WERI-Rb-1 (cell line): ENCODE measurements around the gene APLP2.

Experiments used
- DNase-seq: peaks from one replicate; pipeline ENCODE4 v3.0.0-alpha.2; 2020
- H3K27ac ChIP-seq: fragments of 250-450 bp; sonication (Bioruptor Pico); 2 replicates; pipeline ENCODE4 v1.5.1; 2020; ENCODE audit warnings: mild to moderate bottlenecking, moderate library complexity
- H3K27me3 ChIP-seq: fragments of 250-450 bp; sonication (Bioruptor Pico); 2 replicates; pipeline ENCODE4 v1.5.1; 2021; ENCODE audit warnings: mild to moderate bottlenecking, low read depth, moderate library complexity; ENCODE audit not compliant: insufficient read depth, severe bottlenecking
- H3K36me3 ChIP-seq: fragments of 250-450 bp; sonication (Bioruptor Pico); 2 replicates; pipeline ENCODE4 v1.5.1; 2020; ENCODE audit warnings: mild to moderate bottlenecking, moderate library complexity
- H3K4me3 ChIP-seq: 2 replicates; pipeline ENCODE4 v1.5.1; 2011; ENCODE audit warnings: low read depth, mild to moderate bottlenecking, control low read depth, low read length
- H3K9me3 ChIP-seq: fragments of 250-450 bp; sonication (Bioruptor Pico); 2 replicates; pipeline ENCODE4 v1.5.1; 2021; ENCODE audit warnings: mild to moderate bottlenecking, moderate library complexity; ENCODE audit not compliant: severe bottlenecking
- TF ChIP-seq, protein P1 (sequence below): IDR thresholded peaks from 2 replicates; pipeline ENCODE4 v1.5.1; 2011; ENCODE audit warnings: low read depth, mild to moderate bottlenecking, control low read depth, inconsistent platforms, low read length

Gene APLP2

DNA sequence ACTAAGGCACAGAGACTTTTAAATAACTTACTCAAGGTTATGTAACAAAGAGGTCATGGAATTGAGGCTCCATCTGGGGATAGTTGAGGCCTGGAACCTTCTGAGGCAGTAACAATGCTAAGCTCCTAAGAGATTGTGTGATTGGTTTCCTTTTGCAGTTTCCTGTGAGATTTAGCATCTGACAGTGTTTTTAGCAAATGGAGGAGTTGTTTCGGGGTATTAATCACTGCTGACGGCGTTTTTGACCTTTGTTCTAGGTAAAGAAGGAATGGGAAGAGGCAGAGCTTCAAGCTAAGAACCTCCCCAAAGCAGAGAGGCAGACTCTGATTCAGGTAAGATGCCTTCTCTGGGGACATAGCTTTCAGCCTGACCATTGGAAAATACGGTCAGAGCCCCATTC lies 57.8 kb downstream of the APLP2 start:
- H3K9me3 ChIP-seq, result no peaks in the 10 kb centered on the region
- H3K4me3 ChIP-seq, result no peak overlapping the region
- H3K27me3 ChIP-seq, result no peaks in the 10 kb centered on the region
- H3K36me3 ChIP-seq, result peaks cover 47% of the 10 kb centered on the region
- DNase-seq, result no peak
- no peak overlapping the region for H3K27ac ChIP-seq
- TF ChIP-seq, protein P1, sequence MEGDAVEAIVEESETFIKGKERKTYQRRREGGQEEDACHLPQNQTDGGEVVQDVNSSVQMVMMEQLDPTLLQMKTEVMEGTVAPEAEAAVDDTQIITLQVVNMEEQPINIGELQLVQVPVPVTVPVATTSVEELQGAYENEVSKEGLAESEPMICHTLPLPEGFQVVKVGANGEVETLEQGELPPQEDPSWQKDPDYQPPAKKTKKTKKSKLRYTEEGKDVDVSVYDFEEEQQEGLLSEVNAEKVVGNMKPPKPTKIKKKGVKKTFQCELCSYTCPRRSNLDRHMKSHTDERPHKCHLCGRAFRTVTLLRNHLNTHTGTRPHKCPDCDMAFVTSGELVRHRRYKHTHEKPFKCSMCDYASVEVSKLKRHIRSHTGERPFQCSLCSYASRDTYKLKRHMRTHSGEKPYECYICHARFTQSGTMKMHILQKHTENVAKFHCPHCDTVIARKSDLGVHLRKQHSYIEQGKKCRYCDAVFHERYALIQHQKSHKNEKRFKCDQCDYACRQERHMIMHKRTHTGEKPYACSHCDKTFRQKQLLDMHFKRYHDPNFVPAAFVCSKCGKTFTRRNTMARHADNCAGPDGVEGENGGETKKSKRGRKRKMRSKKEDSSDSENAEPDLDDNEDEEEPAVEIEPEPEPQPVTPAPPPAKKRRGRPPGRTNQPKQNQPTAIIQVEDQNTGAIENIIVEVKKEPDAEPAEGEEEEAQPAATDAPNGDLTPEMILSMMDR, result no peak

DNA sequence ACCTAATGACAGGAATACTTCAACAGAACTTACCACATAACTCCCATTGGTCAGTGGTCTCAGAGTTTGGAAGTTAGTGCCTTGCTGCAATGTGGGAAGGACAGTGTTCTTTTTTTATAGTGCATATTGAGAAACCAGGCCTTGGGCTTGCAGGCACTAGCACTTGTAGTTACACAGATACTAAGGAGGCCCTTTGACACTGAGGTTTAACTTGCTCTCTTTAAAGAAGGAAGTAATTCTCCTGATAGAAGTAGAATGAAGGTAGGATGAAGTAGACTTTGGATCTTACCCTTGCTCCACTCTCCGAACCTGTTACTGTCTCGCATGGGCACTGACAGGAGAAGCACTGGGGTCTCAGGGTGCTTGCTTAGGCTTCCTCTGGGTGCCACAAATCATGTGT lies 58.9 kb downstream of the APLP2 start:
- no peak for DNase-seq
- no peak overlapping the region for H3K4me3 ChIP-seq
- TF ChIP-seq, protein P1, result no peak
- peaks cover 41% of the 10 kb centered on the region for H3K36me3 ChIP-seq
- H3K9me3 ChIP-seq, result no peaks in the 10 kb centered on the region
- H3K27me3 ChIP-seq, result no peaks in the 10 kb centered on the region
- no peak overlapping the region for H3K27ac ChIP-seq

DNA sequence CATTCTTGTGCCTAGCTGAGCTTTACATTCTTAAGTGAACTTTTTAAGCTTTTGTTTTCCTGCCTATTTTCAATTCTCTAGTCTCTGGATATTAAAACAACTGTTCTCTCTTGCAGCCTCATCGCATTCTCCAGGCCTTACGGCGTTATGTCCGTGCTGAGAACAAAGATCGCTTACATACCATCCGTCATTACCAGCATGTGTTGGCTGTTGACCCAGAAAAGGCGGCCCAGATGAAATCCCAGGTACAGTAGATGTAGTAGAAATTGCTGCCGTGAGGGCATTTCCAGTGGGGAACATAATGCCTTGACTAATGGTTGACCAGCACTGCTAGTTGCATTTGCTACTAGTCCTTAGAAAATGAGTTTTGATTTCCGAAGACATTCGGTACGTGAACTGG lies 60.2 kb downstream of the APLP2 start:
- no peaks in the 10 kb centered on the region for H3K27me3 ChIP-seq
- TF ChIP-seq, protein P1, result no peak
- no peak overlapping the region for H3K27ac ChIP-seq
- no peaks in the 10 kb centered on the region for H3K9me3 ChIP-seq
- DNase-seq, result no peak
- H3K36me3 ChIP-seq, result peaks cover 33% of the 10 kb centered on the region
- H3K4me3 ChIP-seq, result no peak overlapping the region

DNA sequence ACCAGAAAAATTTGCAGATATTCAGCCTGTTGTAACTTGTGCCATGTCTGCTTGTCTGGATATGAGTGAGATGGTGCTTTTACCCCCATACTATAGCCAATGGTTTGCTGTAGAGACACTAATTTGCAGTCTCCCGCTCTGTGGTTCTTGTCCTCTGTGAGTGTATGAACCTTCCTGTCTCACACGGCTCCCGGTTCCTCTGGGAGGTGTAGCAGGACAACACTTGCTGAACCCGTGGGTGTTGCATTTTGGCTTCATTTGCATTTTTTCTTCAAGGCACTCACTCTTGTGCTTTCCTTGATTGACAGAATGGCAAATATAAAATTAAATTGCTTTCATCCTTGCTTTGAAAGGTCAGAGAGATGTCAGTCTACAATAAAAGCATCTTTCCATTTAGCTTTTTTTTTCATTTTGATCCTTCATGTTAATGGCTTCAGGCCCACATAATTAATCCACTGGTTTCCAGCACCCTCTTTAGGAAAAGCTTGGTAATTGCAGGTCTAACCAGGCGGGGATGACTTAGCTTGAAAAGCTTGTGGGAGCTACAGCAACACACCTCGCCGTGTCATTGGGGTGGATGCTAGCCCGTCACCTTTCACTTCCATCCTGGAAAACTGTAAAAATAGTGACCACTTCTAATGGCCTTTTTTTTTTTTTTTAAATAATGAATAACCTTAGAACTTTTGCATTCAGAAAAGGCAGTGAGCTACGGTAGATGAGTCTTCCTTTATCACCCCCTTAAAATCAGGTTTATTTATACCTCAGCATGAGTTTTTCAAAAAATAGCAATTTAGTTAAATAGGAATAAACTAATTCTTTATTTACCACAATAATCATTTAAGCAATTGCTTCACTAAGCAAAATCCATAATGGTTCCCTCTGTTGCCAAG lies 62.5 kb downstream of the APLP2 start:
- no peaks in the 10 kb centered on the region for H3K9me3 ChIP-seq
- peaks cover 33% of the 10 kb centered on the region for H3K36me3 ChIP-seq
- H3K27ac ChIP-seq, result no peak overlapping the region
- no peak overlapping the region for H3K4me3 ChIP-seq
- H3K27me3 ChIP-seq, result no peaks in the 10 kb centered on the region
- peak; percentile 57 for DNase-seq
- TF ChIP-seq, protein P1, result peak; percentile 60

DNA sequence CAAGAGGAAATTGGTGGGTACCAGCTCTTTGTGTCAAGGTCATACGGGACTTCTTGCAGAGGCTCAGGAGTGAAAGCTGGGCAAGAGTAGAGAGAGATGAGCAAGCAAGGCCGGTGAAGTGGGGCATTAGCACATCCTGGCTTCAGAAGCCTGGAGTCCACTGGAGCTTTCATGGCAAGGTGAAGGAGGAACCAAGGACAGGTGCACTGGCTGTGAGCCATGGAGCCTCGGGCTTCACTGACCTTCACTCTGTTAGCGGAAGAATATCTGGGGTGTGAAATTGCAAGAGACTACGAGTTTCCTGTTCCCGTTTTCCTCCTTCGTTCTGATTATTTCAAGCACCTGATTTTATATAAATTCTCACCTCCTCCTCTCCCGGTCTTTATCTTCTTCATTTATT lies 64.0 kb downstream of the APLP2 start:
- no peak overlapping the region for H3K4me3 ChIP-seq

More for the DNA sequence above, 64.0 kb downstream of the APLP2 start:
- TF ChIP-seq, protein P1, result no peak
- H3K27ac ChIP-seq, result no peak overlapping the region
- no peak for DNase-seq
- no peaks in the 10 kb centered on the region for H3K9me3 ChIP-seq
- peaks cover 23% of the 10 kb centered on the region for H3K36me3 ChIP-seq
- no peaks in the 10 kb centered on the region for H3K27me3 ChIP-seq
